NCI-H1048 (cell line): Measurements from ENCODE around the gene EPHA3.

Experiments
- DNase-seq: peaks from one replicate; lab custom pipeline; 2025; lab: John Stamatoyannopoulos, UW

EPHA3 gene

GRCh38 chr3:89232155-89232554 is 124.7 kb downstream of the EPHA3 start:
- DNase-seq = no peak

- DNase-seq = no peak
Observed at GRCh38 chr3:89234620-89235019, 127.2 kb downstream of the EPHA3 start.

GRCh38 chr3:89238846-89239245 is 131.4 kb downstream of the EPHA3 start:
- no peak for DNase-seq

GRCh38 chr3:89239774-89240173 is 132.4 kb downstream of the EPHA3 start:
- DNase-seq = no peak

- DNase-seq = no peak
Observed at GRCh38 chr3:89245612-89246011, 138.2 kb downstream of the EPHA3 start.

- no peak for DNase-seq
Observed at GRCh38 chr3:89246326-89246725, 138.9 kb downstream of the EPHA3 start.

- DNase-seq = no peak
Observed at GRCh38 chr3:89250742-89251141, 143.3 kb downstream of the EPHA3 start.

- no peak for DNase-seq
Observed at GRCh38 chr3:89252016-89252415, 144.6 kb downstream of the EPHA3 start.

GRCh38 chr3:89252860-89253259 is 145.4 kb downstream of the EPHA3 start:
- DNase-seq = no peak

- no peak for DNase-seq
Observed at GRCh38 chr3:89256395-89256794, 149.0 kb downstream of the EPHA3 start.

- no peak for DNase-seq
Observed at GRCh38 chr3:89256882-89257281, 149.5 kb downstream of the EPHA3 start.

- DNase-seq = no peak
Observed at GRCh38 chr3:89260721-89261120, 153.3 kb downstream of the EPHA3 start.

- no peak for DNase-seq
Observed at GRCh38 chr3:89261673-89262072, 154.3 kb downstream of the EPHA3 start.

GRCh38 chr3:89262309-89262929 is 155.0 kb downstream of the EPHA3 start:
- no peak for DNase-seq

GRCh38 chr3:89264037-89264560 is 156.7 kb downstream of the EPHA3 start:
- DNase-seq = no peak

- DNase-seq = no peak
Observed at GRCh38 chr3:89266074-89266473, 158.7 kb downstream of the EPHA3 start.

GRCh38 chr3:89268059-89268458 is 160.6 kb downstream of the EPHA3 start:
- no peak for DNase-seq

- no peak for DNase-seq
Observed at GRCh38 chr3:89270201-89270600, 162.8 kb downstream of the EPHA3 start.

- DNase-seq = no peak
Observed at GRCh38 chr3:89275001-89275400, 167.6 kb downstream of the EPHA3 start.

- no peak for DNase-seq
Observed at GRCh38 chr3:89276116-89276515, 168.7 kb downstream of the EPHA3 start.

- DNase-seq = no peak
Observed at GRCh38 chr3:89278302-89279025, 171.0 kb downstream of the EPHA3 start.

GRCh38 chr3:89280301-89280700 is 172.9 kb downstream of the EPHA3 start:
- no peak for DNase-seq

GRCh38 chr3:89280822-89281365 is 173.5 kb downstream of the EPHA3 start:
- DNase-seq = no peak
